Ovary (tissue), 3 donors: ENCODE data around the gene PHF21B.

Experiments used
- CTCF ChIP-seq, 3 donors: fragments of 450-650 bp in 2 of 3; fragments of 200-600 bp in 1 of 3; IDR thresholded peaks; one replicate each; pipeline versions ENCODE4 v1.5.1 to v1.8.0; 2016 to 2022; ENCODE audit warnings: antibody characterized with exemption in 3 of 3, mild to moderate bottlenecking in 1 of 3
- POLR2A ChIP-seq: fragments of 450-650 bp; IDR thresholded peaks from one replicate; pipeline ENCODE4 v1.6.1; 2017; ENCODE audit warnings: antibody characterized with exemption, mild to moderate bottlenecking, moderate library complexity
- donor health status: DM: no; HTN: no; CAD: no.

GRCh38 chr22:45008751-45009605 lies 827 bp downstream of the PHF21B start:
- TF ChIP-seq CTCF (IDR thresholded peaks at IDR 0.05), result no peak
- TF ChIP-seq POLR2A, result no peak
